Spleen (tissue), 11 donors: ENCODE measurements around the gene MAPK4. TPM values are rescaled to one million over a fixed set of nuclear protein-coding genes. Genes with fewer than 3 reads are reported as not detected.
"Not testable (repeated sequence)": the region's sequence is repeated elsewhere in the genome, so short reads cannot be mapped to it uniquely, and the experiment has no call there.

Experiments
- DNase-seq: peaks from one replicate; pipeline ENCODE4 v3.0.0-alpha.2; 2020
- H3K27ac ChIP-seq, 8 donors: fragments of 200-600 bp; sonication (generic) in 7 of 8; 1 replicate in 4 of 8; 2 replicates in 4 of 8; pipeline versions ENCODE4 v1.5.0 to v1.8.0; 2016 to 2021; ENCODE audit warnings: inconsistent platforms in 4 of 8, mild to moderate bottlenecking in 4 of 8, moderate library complexity in 1 of 8
- H3K27me3 ChIP-seq, 7 donors: fragments of 200-600 bp; sonication (generic) in 6 of 7; replicated peaks in 1 of 7; 1 replicate in 4 of 7; 2 replicates in 3 of 7; pipeline versions ENCODE4 v1.5.0 to v1.8.0; 2016 to 2021; ENCODE audit warnings: inconsistent platforms in 3 of 7, mild to moderate bottlenecking in 1 of 7
- H3K36me3 ChIP-seq, 6 donors: fragments of 200-600 bp; sonication (generic) in 5 of 6; 1 replicate in 4 of 6; 2 replicates in 2 of 6; pipeline versions ENCODE4 v1.5.0 to v1.8.0; 2016 to 2021; ENCODE audit warnings: inconsistent platforms in 2 of 6
- H3K4me1 ChIP-seq, 6 donors: fragments of 200-600 bp; sonication (generic) in 5 of 6; 1 replicate in 3 of 6; 2 replicates in 3 of 6; pipeline versions ENCODE4 v1.5.0 to v1.8.0; 2016 to 2021; ENCODE audit warnings: inconsistent platforms in 3 of 6
- H3K4me3 ChIP-seq, 8 donors: fragments of 200-600 bp; sonication (generic) in 7 of 8; 1 replicate in 4 of 8; 2 replicates in 4 of 8; pipeline versions ENCODE4 v1.5.0 to v1.8.0; 2016 to 2021; ENCODE audit warnings: inconsistent platforms in 4 of 8, mild to moderate bottlenecking in 4 of 8, moderate library complexity in 2 of 8
- H3K9me3 ChIP-seq, 8 donors: fragments of 200-600 bp; sonication (generic) in 7 of 8; 1 replicate in 4 of 8; 2 replicates in 4 of 8; pipeline versions ENCODE4 v1.5.0 to v1.8.0; 2016 to 2021; ENCODE audit warnings: inconsistent platforms in 4 of 8
- CTCF ChIP-seq, 11 experiments: fragments of 200-600 bp in 7 of 11; fragments of 450-650 bp in 4 of 11; sonication (generic) in 4 of 11; IDR thresholded peaks in 8 of 11; conservative IDR thresholded peaks in 3 of 11; 1 replicate in 7 of 11; 2 replicates in 4 of 11; pipeline versions ENCODE4 v1.4.0 to v1.8.0; 2016 to 2021; ENCODE audit warnings: antibody characterized with exemption in 11 of 11, inconsistent platforms in 4 of 11, mild to moderate bottlenecking in 1 of 11
- POLR2A ChIP-seq, 3 donors: fragments of 450-650 bp; IDR thresholded peaks; one replicate each; pipeline ENCODE4 v1.5.1; 2017; ENCODE audit warnings: antibody characterized with exemption in 3 of 3, mild to moderate bottlenecking in 1 of 3
- POLR2AphosphoS5 ChIP-seq, 3 donors: sonication (generic); formaldehyde crosslinking; IDR thresholded peaks; one replicate each; pipeline ENCODE4 v1.5.1; 2017; ENCODE audit warnings: antibody characterized with exemption in 3 of 3
- WGBS, 5 donors: extraction: QIAGEN DNeasy Blood & Tissue Kit in 3 of 5; methylation state at CpG; one replicate each; pipeline versions ENCODE4 v1.1.5 to v1.1.7; 2013 to 2018; 5-methylcytosine and 5-hydroxymethylcytosine counted together
- intact Hi-C: fragments of 100-400 bp; cut with DNase I; formaldehyde crosslinking; loops from one replicate; pipeline ENCODE4 v1.15.0; 2023; ENCODE audit warnings: low total_unique reads
- polyA plus RNA-seq, 3 donors: library from polyadenylated mRNA; stranded (reverse); fragments of 200-250 nt; gene quantifications; one replicate each; pipeline ENCODE4 v1.2.1, GENCODE V29; 2013
- total RNA-seq, 7 donors: library from RNA; depleted of rRNA in 3 of 7; stranded (reverse); fragments of >200 nt in 3 of 7; fragmentation: NEBNext Ultra II Directional in 4 of 7; extraction: Animal tissue kit (Norgen Biotek cat#: 25700) in 4 of 7; gene quantifications; one replicate each; pipeline versions ENCODE4 v1.1.0 to v1.2.1, GENCODE V29; 2016 to 2021
- donor health status: healthy with polysubstance abuse.
- donor health status: DM: no; HTN: no; CAD: no; lungs with moderate emphysema.
- donor health status: DM: no; HTN: no; CAD: no.
- donor health status: Bipolar disorder and iron deficiency.
- donor health status: healthy.
- donor health status: DM: no; HTN: no; CAD: no.
- donor health status: DM: yes; HTN: yes; CAD: no.

Gene MAPK4
- total and polyA plus RNA-seq, 10 donors, result 0.02 to 0.29 (median 0.20) TPM; not detected in 4

DNA sequence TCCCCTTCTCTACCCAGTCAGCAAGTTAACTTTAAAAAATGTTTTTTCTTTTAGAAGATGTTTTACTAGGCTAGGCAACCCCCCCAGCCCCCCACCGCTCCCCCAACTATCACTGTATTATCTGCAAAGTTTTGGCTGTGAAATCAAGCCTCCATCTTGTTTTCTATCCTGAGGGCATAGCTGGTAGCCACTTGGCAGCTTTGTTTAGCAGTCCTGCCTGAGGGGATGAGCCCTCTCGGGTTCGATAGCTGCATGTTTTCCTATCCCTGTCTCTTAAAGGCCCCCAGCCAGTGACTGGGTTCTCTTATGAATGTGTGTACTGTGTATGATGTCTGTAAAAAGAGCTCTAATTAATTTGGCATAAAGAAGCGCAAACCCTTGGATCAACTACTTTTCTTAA is 216.5 kb downstream of the MAPK4 start:
- intact Hi-C loops, result no loop called here

DNA sequence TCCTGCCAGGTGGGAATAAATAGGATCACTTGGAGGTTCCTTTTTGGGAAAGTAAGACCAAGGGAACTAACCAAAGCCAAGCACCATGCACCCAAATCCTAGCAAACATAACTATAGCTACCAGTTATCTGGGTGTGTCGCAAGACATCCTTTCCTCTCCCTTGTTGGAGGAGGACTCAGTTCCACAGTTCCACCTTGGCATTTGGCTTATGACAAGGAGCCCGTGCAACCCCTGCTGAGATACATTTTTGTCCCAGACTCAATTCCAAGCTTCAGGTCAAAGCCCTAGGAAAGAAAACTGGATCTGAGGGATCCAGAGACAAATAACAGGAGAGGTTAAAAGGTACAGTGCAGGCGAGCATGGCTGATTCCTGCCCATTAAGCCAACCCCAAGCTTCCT is 219.1 kb downstream of the MAPK4 start:
- H3K9me3 ChIP-seq, H3K27me3 ChIP-seq, DNase-seq, H3K4me3 ChIP-seq, H3K27ac ChIP-seq, intact Hi-C loops, H3K4me1 ChIP-seq, H3K36me3 ChIP-seq: not testable (repeated sequence)
- WGBS, 5 donors, result 68 to 84% (median 78%) methylated on average over 3 of the region's 3 CpGs

More for the DNA sequence above, 216.5 kb downstream of the MAPK4 start:
- H3K4me3 ChIP-seq, result no peak overlapping the region
- H3K36me3 ChIP-seq, result no peaks in the 10 kb centered on the region
- TF ChIP-seq POLR2A (IDR thresholded peaks at IDR 0.05) (no peak), CTCF (IDR thresholded peaks at IDR 0.05 in 8 of 11, conservative IDR thresholded peaks at IDR 0.05 in 3 of 11) (no peak), POLR2AphosphoS5 (IDR thresholded peaks at IDR 0.05) (no peak)
- WGBS, 5 donors, result 86 to 88% (median 87%) methylated on average over 4 of the region's 4 CpGs
- peaks cover 0 to 8% (median 0%) of the 10 kb centered on the region in 7 donors for H3K27me3 ChIP-seq
- H3K4me1 ChIP-seq, result no peaks in the 10 kb centered on the region
- no peak for DNase-seq
- no peak overlapping the region for H3K27ac ChIP-seq
- peaks cover 0 to 5% (median 0%) of the 10 kb centered on the region in 8 donors for H3K9me3 ChIP-seq

Other genes starting within 250 kb of the MAPK4 start
- 1 to 10 TPM in 5 of 7 donors, under 1 TPM in 2; 0.66 to 4.2 (median 1.8) TPM for gene SKA1, start 185.0 kb upstream of the MAPK4 start, total RNA-seq
- 1 to 10 TPM in 2 of 3 donors, under 1 TPM in 1; 0.48 to 1.8 (median 1.6) TPM for gene SKA1, start 185.0 kb upstream of the MAPK4 start, polyA plus RNA-seq